GM23248 (cell line): ENCODE measurements around the gene CRY1. TPM values are rescaled to one million over a fixed set of nuclear protein-coding genes. Genes with fewer than 3 reads are reported as not detected.

Source experiments
- DNase-seq: peaks from one replicate; pipeline ENCODE4 v3.0.0-alpha.2; 2015
- H2AFZ ChIP-seq: fragments of 200-600 bp; sonication (generic); 2 replicates; pipeline ENCODE4 v1.6.1; 2016; ENCODE audit warnings: antibody characterized with exemption
- H3F3A ChIP-seq: fragments of 200-600 bp; sonication (generic); 2 replicates; pipeline ENCODE4 v1.6.1; 2016; ENCODE audit warnings: mild to moderate bottlenecking, antibody characterized with exemption, mixed run types; ENCODE audit not compliant: insufficient read depth
- H3K27ac ChIP-seq: fragments of 200-600 bp; sonication (generic); 2 replicates; pipeline ENCODE4 v1.5.1; 2016; ENCODE audit warnings: mild to moderate bottlenecking
- H3K27me3 ChIP-seq: fragments of 200-600 bp; sonication (generic); replicated peaks from 2 replicates; pipeline ENCODE4 v1.6.1; 2016; ENCODE audit warnings: mild to moderate bottlenecking; ENCODE audit not compliant: insufficient read depth
- H3K36me3 ChIP-seq: fragments of 200-600 bp; sonication (generic); 2 replicates; pipeline ENCODE4 v1.6.1; 2016; ENCODE audit warnings: low read depth, mild to moderate bottlenecking
- H3K4me1 ChIP-seq: fragments of 200-600 bp; sonication (generic); 2 replicates; pipeline ENCODE4 v1.6.1; 2016; ENCODE audit warnings: mild to moderate bottlenecking; ENCODE audit not compliant: insufficient read depth
- H3K4me2 ChIP-seq: fragments of 200-600 bp; sonication (generic); one replicate; pipeline ENCODE4 v1.6.1; 2016; ENCODE audit warnings: mild to moderate bottlenecking; ENCODE audit not compliant: unreplicated experiment
- H3K4me3 ChIP-seq: fragments of 200-600 bp; sonication (generic); 2 replicates; pipeline ENCODE4 v1.5.1; 2016; ENCODE audit warnings: mild to moderate bottlenecking
- H3K79me2 ChIP-seq: fragments of 200-600 bp; sonication (generic); 2 replicates; pipeline ENCODE4 v1.6.1; 2016; ENCODE audit warnings: mild to moderate bottlenecking; ENCODE audit not compliant: insufficient read depth
- H3K9ac ChIP-seq: fragments of 200-600 bp; sonication (generic); 2 replicates; pipeline ENCODE4 v1.6.1; 2016; ENCODE audit warnings: mild to moderate bottlenecking
- H3K9me2 ChIP-seq: fragments of 200-600 bp; sonication (generic); 2 replicates; pipeline ENCODE4 v1.6.1; 2016; ENCODE audit warnings: mixed run types, mild to moderate bottlenecking, moderate library complexity; ENCODE audit not compliant: insufficient read depth
- H3K9me3 ChIP-seq: fragments of 200-600 bp; sonication (generic); one replicate; pipeline ENCODE4 v1.6.1; 2017; ENCODE audit warnings: low read depth
- H4K20me1 ChIP-seq: fragments of 200-600 bp; sonication (generic); 2 replicates; pipeline ENCODE4 v1.6.0; 2016; ENCODE audit not compliant: insufficient read depth
- EZH2 ChIP-seq: fragments of 200-600 bp; sonication (generic); IDR thresholded peaks from 2 replicates; pipeline ENCODE4 v1.6.1; 2018; ENCODE audit warnings: antibody characterized with exemption, mild to moderate bottlenecking; ENCODE audit not compliant: insufficient read depth, poor library complexity, severe bottlenecking
- EZH2phosphoT487 ChIP-seq: fragments of 200-600 bp; sonication (generic); IDR thresholded peaks from 2 replicates; pipeline ENCODE4 v1.6.1; 2018; ENCODE audit warnings: antibody characterized with exemption, moderate library complexity, mild to moderate bottlenecking, low read depth; ENCODE audit not compliant: insufficient read depth
- WGBS, 2 experiments: methylation state at CpG; one replicate each; pipeline ENCODE4 v1.1.6; 2015 to 2017; ENCODE audit warnings: low lambda C conversion rate in 2 of 2, low coverage in 1 of 2; ENCODE audit errors: missing lambda C conversion rate in 2 of 2; 5-methylcytosine and 5-hydroxymethylcytosine counted together
- in situ Hi-C: fragments of 300-500 bp; cut with MboI; formaldehyde crosslinking; loops from 2 replicates; pipeline ENCODE4 v1.15.0; 2020
- polyA plus RNA-seq: library from polyadenylated mRNA; unstranded; fragments of >200 nt; fragmentation: Nextera tagmentation; extraction: Ambion mirVana; gene quantifications from 2 replicates; pipeline ENCODE4 v1.2.1, GENCODE V29; 2016
- total RNA-seq: library from RNA; depleted of rRNA; stranded (reverse); fragments of >200 nt; shearing (Covaris generic); gene quantifications from 2 replicates; pipeline ENCODE4 v1.2.3, GENCODE V29; 2014; rRNA removed

The CRY1 gene
- total and polyA plus RNA-seq, 2 experiments from 2014 or later, result 13.6 to 14.8 TPM

- no peaks in the 10 kb centered on the region for H3K27me3 ChIP-seq
- H3K36me3 ChIP-seq, result no peaks in the 10 kb centered on the region; the same call in 1 of the 2 replicates
- H3K4me2 ChIP-seq, result no peak overlapping the region
- 0% methylated on average over 1 of the region's 1 CpG for WGBS, 2 experiments
- no peaks in the 10 kb centered on the region for H3K79me2 ChIP-seq
- H3K4me3 ChIP-seq, result no peak overlapping the region
- H3K27ac ChIP-seq, result no peak overlapping the region
- no peaks in the 10 kb centered on the region for H3F3A ChIP-seq
- no peaks in the 10 kb centered on the region for H3K4me1 ChIP-seq
- no peaks in the 10 kb centered on the region for H4K20me1 ChIP-seq
- no peaks in the 10 kb centered on the region for H3K9me3 ChIP-seq
- H3K9me2 ChIP-seq, result no peaks in the 10 kb centered on the region
- no peak for DNase-seq
- in situ Hi-C loops, result no loop called here
- TF ChIP-seq EZH2 (no peak), EZH2phosphoT487 (no peak)
- H2AFZ ChIP-seq, result no peak overlapping the region
- H3K9ac ChIP-seq, result no peak overlapping the region
These were observed 148.0 kb downstream of the CRY1 start for GRCh38 chr12:106945261-106945851.

- WGBS, 2 experiments, result 82 to 89% methylated on average over 2 of the region's 2 CpGs
- Histone ChIP-seq H3K79me2 (no peaks in the 10 kb centered on the region), H3K9ac (no peak overlapping the region), H3K27me3 (no peaks in the 10 kb centered on the region), H3K9me3 (no peaks in the 10 kb centered on the region), H3F3A (no peaks in the 10 kb centered on the region), H3K4me2 (no peak overlapping the region), H3K4me1 (no peaks in the 10 kb centered on the region), H4K20me1 (no peaks in the 10 kb centered on the region), H3K4me3 (no peak overlapping the region), H2AFZ (no peak overlapping the region), H3K36me3 (no peaks in the 10 kb centered on the region; the same call in 1 of the 2 replicates), H3K9me2 (no peaks in the 10 kb centered on the region), H3K27ac (no peak overlapping the region)
- no peak for DNase-seq
- in situ Hi-C loops, result no loop called here
- TF ChIP-seq EZH2phosphoT487 (no peak), EZH2 (no peak)
These were observed 150.6 kb downstream of the CRY1 start for GRCh38 chr12:106942775-106943174.

DNA sequence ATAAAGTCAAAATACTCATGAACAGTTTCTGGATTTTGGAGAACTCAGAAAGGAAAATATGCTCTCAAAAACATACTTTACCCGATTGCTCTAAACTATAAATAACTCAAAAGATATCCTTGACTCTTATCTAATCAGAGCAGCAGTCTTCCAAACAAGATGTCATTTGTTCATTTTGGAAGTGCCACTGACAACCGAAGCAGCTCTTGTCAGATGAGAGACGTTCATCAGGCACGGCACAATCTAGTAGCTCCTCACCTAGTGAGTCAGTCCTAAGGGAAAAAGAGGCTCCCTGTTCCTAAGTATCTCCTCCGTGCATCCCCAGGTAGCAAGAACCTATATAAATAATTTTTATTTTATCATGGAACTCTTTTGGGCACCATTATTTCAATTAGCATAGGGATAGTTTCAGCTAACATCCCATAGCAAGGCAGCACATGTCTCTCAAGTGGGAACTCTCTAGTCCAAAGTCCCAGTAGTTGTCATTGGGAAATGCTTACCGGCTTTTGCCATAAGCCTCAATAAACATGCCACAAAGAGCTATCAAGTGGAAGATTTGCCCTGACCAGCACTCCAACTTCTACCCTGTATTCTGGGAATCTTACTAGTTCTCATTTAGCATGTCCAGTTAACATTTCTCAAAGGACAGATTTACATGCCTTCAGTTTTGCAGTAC is 151.7 kb downstream of the CRY1 start:
- H3K36me3 ChIP-seq, result no peaks in the 10 kb centered on the region; the same call in 1 of the 2 replicates
- no peaks in the 10 kb centered on the region for H3F3A ChIP-seq
- no peak for DNase-seq
- WGBS, 2 experiments, result 66 to 68% methylated on average over 6 of the region's 6 CpGs
- H3K4me2 ChIP-seq, result no peak overlapping the region
- no peak overlapping the region for H2AFZ ChIP-seq
- no peaks in the 10 kb centered on the region for H3K9me2 ChIP-seq
- in situ Hi-C loops, result no loop called here
- no peak overlapping the region for H3K9ac ChIP-seq
- no peaks in the 10 kb centered on the region for H3K27me3 ChIP-seq
- H3K9me3 ChIP-seq, result no peaks in the 10 kb centered on the region
- H3K4me3 ChIP-seq, result no peak overlapping the region
- no peak for TF ChIP-seq EZH2
- TF ChIP-seq EZH2phosphoT487, result no peak
- no peaks in the 10 kb centered on the region for H3K4me1 ChIP-seq
- H3K27ac ChIP-seq, result no peak overlapping the region
- H3K79me2 ChIP-seq, result no peaks in the 10 kb centered on the region
- H4K20me1 ChIP-seq, result no peaks in the 10 kb centered on the region

Other genes with a start within 250 kb of the CRY1 start
- gene TMEM263, start 137.6 kb downstream of the CRY1 start, total RNA-seq, result 132 and 147 TPM in 2 replicates
- gene TMEM263, start 137.6 kb downstream of the CRY1 start, polyA plus RNA-seq, result 136 and 139 TPM in 2 replicates
- 4.6 and 6.4 TPM in 2 replicates for gene MTERF2, start 106.4 kb downstream of the CRY1 start, total RNA-seq
- 6.4 and 7.7 TPM in 2 replicates for gene MTERF2, start 106.4 kb downstream of the CRY1 start, polyA plus RNA-seq